SK-N-SH (cell line): ENCODE data around the gene KIFC3.

Experiments
- JUND ChIP-seq: IDR thresholded peaks from 2 replicates; pipeline ENCODE4 v1.4.0; 2012
- TF ChIP-seq, protein P1 (sequence below): fragments of 200-600 bp; sonication (generic); IDR thresholded peaks from 2 replicates; pipeline ENCODE4 v1.6.1; 2017; ENCODE audit warnings: antibody characterized with exemption, mild to moderate bottlenecking, moderate library complexity

DNA sequence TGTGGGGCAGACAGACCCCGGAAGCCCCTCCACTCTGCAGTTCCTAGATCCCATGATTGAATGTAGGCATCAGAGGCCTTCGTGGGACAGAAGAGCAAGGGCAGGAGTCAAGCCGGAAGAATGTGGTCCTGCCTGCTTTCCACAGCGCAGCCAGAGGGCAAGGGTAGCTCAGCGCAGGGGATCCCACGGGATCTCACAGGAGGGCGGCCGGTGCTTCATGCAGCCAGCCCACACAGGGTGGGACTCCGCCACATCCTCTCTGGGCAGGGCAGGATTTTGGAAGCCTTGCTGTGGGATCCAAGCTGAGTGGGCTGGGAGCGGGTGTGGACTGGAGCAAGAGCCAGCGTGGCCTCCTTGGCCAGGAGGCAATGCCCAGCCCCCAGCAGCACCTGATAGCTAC, 53.7 kb downstream of the KIFC3 start:
- TF ChIP-seq, protein P1, sequence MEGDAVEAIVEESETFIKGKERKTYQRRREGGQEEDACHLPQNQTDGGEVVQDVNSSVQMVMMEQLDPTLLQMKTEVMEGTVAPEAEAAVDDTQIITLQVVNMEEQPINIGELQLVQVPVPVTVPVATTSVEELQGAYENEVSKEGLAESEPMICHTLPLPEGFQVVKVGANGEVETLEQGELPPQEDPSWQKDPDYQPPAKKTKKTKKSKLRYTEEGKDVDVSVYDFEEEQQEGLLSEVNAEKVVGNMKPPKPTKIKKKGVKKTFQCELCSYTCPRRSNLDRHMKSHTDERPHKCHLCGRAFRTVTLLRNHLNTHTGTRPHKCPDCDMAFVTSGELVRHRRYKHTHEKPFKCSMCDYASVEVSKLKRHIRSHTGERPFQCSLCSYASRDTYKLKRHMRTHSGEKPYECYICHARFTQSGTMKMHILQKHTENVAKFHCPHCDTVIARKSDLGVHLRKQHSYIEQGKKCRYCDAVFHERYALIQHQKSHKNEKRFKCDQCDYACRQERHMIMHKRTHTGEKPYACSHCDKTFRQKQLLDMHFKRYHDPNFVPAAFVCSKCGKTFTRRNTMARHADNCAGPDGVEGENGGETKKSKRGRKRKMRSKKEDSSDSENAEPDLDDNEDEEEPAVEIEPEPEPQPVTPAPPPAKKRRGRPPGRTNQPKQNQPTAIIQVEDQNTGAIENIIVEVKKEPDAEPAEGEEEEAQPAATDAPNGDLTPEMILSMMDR: no peak
- no peak for TF ChIP-seq JUND
